ENCODE results near the gene SH3GL1. TPM values are rescaled to one million over a fixed set of nuclear protein-coding genes. Genes with fewer than 3 reads are reported as not detected.

The SH3GL1 gene
- total RNA-seq, 2 donors from 2014 or later, result 54.0 to 66.6 TPM

GRCh38 chr19:4403005-4403761 is 2.8 kb upstream of the SH3GL1 start:
- Histone ChIP-seq H3K9ac (ENCODE audit: low read depth in 2 of 2, low read length in 2 of 2) (peak overlapping the region; percentile 64 to 89), H3K4me1 (peaks cover 13% of the 10 kb centered on the region), H3K4me3 (peak overlapping the region; percentile 96), H3K27ac (peak overlapping the region; percentile 47), H3K36me3 (no peaks in the 10 kb centered on the region), H3K27me3 (no peaks in the 10 kb centered on the region), H3K9me3 (no peaks in the 10 kb centered on the region)
- TF ChIP-seq CTCF (IDR thresholded peaks at IDR 0.05), result no peak
- DNase-seq, result peak; percentile 34
- intact Hi-C loops (cut with DNase I), result loop anchor here (10.0 kb wide), 1 partner anchor 52 kb away; the partner anchor contains the start of gene UBXN6

DNA sequence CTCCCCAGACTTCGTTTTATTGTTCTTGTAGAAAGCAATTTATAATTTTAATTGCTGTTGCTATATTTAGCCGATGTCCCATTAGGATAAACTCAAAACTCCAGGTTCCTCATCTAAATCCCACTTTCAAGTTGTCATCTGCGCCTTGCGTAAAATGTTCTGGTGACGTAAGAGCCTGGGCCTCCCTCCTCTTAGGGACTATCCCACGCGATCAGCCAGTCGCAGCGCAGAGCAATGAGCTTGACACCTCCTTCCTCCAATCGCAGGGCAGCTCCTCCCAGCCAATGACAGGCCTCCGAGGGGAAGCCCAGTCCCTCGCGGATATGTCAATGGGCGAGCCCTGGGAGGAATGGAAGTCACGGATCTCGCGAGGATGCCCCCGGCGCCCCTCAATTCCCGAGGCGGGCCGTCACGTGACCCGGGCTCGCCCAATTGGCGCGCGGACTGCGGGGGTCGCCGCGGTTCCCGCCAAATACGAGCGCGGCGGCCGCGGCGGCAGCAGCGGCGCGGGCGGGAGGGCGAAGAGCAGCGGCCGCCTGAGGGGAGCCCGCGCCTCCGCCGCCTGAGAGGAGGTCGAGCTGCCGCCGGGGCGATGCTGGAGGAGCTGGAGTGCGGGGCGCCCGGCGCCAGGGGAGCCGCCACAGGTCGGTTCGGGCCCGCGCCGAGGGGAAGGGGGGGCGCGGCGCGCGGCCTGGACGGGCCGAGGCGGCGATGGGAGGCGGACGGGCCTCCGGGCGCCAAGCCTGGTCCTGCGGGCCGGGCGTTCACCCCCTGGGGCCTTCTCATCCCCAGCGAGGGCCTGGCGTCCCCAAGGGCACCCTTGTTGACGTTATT is 2.0 kb upstream of the SH3GL1 start, which contains the start of gene CHAF1A:
Gene CHAF1A, plus strand, starts transcription at position 470 of the 834 bp plus-strand sequence. Its CDS starts 123 bp downstream, at position 593.
- H3K4me1 ChIP-seq, result peaks cover 13% of the 10 kb centered on the region
- intact Hi-C loops (cut with DNase I), result loop anchor here (10.0 kb wide), 1 partner anchor 52 kb away; the partner anchor contains the start of gene UBXN6
- peak within 1 kb of the TSS; percentile 96 for H3K4me3 ChIP-seq
- no peaks in the 10 kb centered on the region for H3K36me3 ChIP-seq
- peak within 1 kb of the TSS; percentile 84 for H3K27ac ChIP-seq
- DNase-seq, result peak; percentile 100
- peak within 1 kb of the TSS; percentile 64 to 89 for H3K9ac ChIP-seq (ENCODE audit: low read depth in 2 of 2, low read length in 2 of 2)
- H3K9me3 ChIP-seq, result no peaks in the 10 kb centered on the region
- TF ChIP-seq CTCF (IDR thresholded peaks at IDR 0.05), result no peak
- H3K27me3 ChIP-seq, result no peaks in the 10 kb centered on the region

GRCh38 chr19:4401769-4402170 is 1.4 kb upstream of the SH3GL1 start:
- intact Hi-C loops (cut with DNase I), result loop anchor here (10.0 kb wide), 1 partner anchor 53 kb away; the partner anchor contains the start of gene UBXN6
- Histone ChIP-seq H3K4me3 (peak overlapping the region; percentile 96), H3K9ac (ENCODE audit: low read depth in 2 of 2, low read length in 2 of 2) (peak overlapping the region; percentile 19 to 81), H3K27me3 (no peaks in the 10 kb centered on the region), H3K36me3 (no peaks in the 10 kb centered on the region), H3K27ac (peak overlapping the region; percentile 84), H3K4me1 (peaks cover 13% of the 10 kb centered on the region), H3K9me3 (no peaks in the 10 kb centered on the region)
- no peak for DNase-seq
- TF ChIP-seq CTCF (IDR thresholded peaks at IDR 0.05), result no peak

DNA sequence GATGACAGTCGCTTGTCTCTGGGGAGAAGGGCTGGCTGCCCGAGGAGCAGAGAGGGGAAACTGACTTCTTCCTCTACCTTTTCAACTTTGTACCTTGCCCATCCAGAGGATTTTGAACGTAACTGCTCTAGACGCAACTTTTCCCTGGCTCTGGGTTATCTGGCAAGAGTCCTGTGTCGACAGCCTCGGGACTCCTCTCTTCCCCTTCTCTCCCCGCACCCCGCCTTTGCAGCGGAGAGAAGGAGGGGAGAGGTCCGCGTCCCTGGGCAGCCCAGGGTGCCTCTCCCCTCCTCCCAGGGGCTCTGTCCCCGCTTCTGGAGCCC is 574 bp downstream of the SH3GL1 start:
- no peak for TF ChIP-seq CTCF (IDR thresholded peaks at IDR 0.05)
- H3K36me3 ChIP-seq, result no peaks in the 10 kb centered on the region
- peaks cover 13% of the 10 kb centered on the region for H3K4me1 ChIP-seq
- intact Hi-C loops (cut with DNase I), result loop anchor here (2.0 to 10.0 kb wide), 2 partner anchors 55 to 133 kb away; partner anchors contain the start of gene UBXN6
- H3K9ac ChIP-seq (ENCODE audit: low read depth in 2 of 2, low read length in 2 of 2), result peak overlapping the region; percentile 93 to 98
- DNase-seq, result peak; percentile 44
- peak overlapping the region; percentile 92 for H3K27ac ChIP-seq
- H3K9me3 ChIP-seq, result no peaks in the 10 kb centered on the region
- peak overlapping the region; percentile 96 for H3K4me3 ChIP-seq
- H3K27me3 ChIP-seq, result no peaks in the 10 kb centered on the region

DNA sequence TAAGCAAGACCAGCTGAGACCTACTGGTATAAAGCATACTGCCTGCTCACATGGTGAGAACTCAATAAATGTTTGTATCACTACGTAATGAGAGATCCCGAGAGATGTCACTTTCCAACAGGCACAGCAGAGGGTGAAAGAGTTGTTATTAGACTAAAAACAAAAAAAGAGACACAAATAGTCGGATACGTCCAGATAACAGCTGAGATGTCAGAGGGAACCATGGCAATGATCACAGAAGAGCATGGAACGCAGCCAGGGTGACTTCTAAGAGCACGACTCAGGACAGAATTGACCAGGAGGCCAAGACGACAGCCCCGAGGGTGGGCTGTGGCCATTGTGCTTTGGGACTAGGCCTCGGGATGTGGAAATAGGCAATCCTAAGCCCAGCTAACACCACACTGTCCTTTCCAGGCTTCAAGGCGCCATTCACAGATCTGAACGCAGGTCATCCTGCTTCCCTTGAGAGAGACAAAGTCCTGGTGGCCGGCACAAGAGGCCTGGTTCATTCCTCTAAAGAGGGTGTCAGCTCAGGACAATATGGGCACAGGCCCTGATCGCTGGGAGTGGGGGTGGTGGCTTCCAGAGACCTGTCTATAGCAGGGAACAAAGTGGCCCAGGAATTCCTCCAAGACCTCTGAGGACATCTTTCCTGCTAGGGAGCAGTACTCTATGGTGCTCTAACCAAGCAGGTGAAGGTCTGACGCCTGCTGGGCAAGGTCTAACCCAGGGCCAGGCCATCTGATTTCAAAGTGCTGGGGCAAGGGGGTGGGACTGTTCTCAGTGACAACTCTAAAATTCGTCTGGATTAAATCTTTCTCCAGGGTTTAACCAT is 3.2 kb downstream of the SH3GL1 start:
- H3K9me3 ChIP-seq, result no peaks in the 10 kb centered on the region
- no peak for DNase-seq
- no peak for TF ChIP-seq CTCF (IDR thresholded peaks at IDR 0.05)
- H3K4me1 ChIP-seq, result peaks cover 6% of the 10 kb centered on the region
- H3K27me3 ChIP-seq, result no peaks in the 10 kb centered on the region
- no peak overlapping the region for H3K27ac ChIP-seq
- intact Hi-C loops (cut with DNase I), result no loop called here
- no peak overlapping the region for H3K9ac ChIP-seq (ENCODE audit: low read depth in 2 of 2, low read length in 2 of 2)
- H3K36me3 ChIP-seq, result no peaks in the 10 kb centered on the region
- no peak overlapping the region for H3K4me3 ChIP-seq

Measured in colonic mucosa (tissue), 4 donors.